C4-2B (cell line): ENCODE results near the gene RPS27L.

Experiments
- CTCF ChIP-seq: fragments of 450-650 bp; conservative IDR thresholded peaks from 2 replicates; pipeline ENCODE4 v1.5.1; 2017; ENCODE audit warnings: mild to moderate bottlenecking
- ZFX ChIP-seq: fragments of 450-650 bp; IDR thresholded peaks from 2 replicates; pipeline ENCODE4 v1.6.1; 2017

- TF ChIP-seq CTCF (no peak), ZFX (no peak)
Observed at GRCh38 chr15:63146684-63147083, 10.6 kb downstream of the RPS27L start.
